HL-60/S4 treated with phorbol 12-myristate 13-acetate at 8.2 ng/mL for 4 days and 3 days (cell line): Measurements from ENCODE around the gene CAPS2.

Experiments used
- in situ Hi-C: fragments of 300-500 bp; cut with MboI; formaldehyde crosslinking; loops from 2 replicates; pipeline ENCODE4 v1.15.0; 2022; ENCODE audit warnings: low sequenced_read_pairs

CAPS2 gene

GRCh38 chr12:75305412-75306332, 24.5 kb downstream of the CAPS2 start:
- in situ Hi-C loops: no loop called here

- in situ Hi-C loops: no loop called here
Measured at GRCh38 chr12:75302781-75303180, 27.3 kb downstream of the CAPS2 start.

GRCh38 chr12:75302225-75302624, 27.9 kb downstream of the CAPS2 start:
- in situ Hi-C loops: no loop called here

- in situ Hi-C loops: no loop called here
Measured at GRCh38 chr12:75294797-75295196, 35.3 kb downstream of the CAPS2 start.

- in situ Hi-C loops: no loop called here
Measured at GRCh38 chr12:75294336-75294735, 35.8 kb downstream of the CAPS2 start.

GRCh38 chr12:75291014-75291413, 39.1 kb downstream of the CAPS2 start:
- in situ Hi-C loops: no loop called here

- in situ Hi-C loops: no loop called here
Measured at GRCh38 chr12:75289753-75290152, 40.4 kb downstream of the CAPS2 start.

- in situ Hi-C loops: no loop called here
Measured at GRCh38 chr12:75288860-75289259, 41.3 kb downstream of the CAPS2 start.

- in situ Hi-C loops: no loop called here
Measured at GRCh38 chr12:75275702-75276101, 54.4 kb downstream of the CAPS2 start.

- in situ Hi-C loops: no loop called here
Measured at GRCh38 chr12:75271576-75271975, 58.5 kb downstream of the CAPS2 start.

GRCh38 chr12:75270157-75270556, 60.0 kb downstream of the CAPS2 start:
- in situ Hi-C loops: no loop called here

- in situ Hi-C loops: no loop called here
Measured at GRCh38 chr12:75269209-75269608, 60.9 kb downstream of the CAPS2 start.

- in situ Hi-C loops: no loop called here
Measured at GRCh38 chr12:75260316-75260715, 69.8 kb downstream of the CAPS2 start.

- in situ Hi-C loops: no loop called here
Measured at GRCh38 chr12:75259143-75259542, 71.0 kb downstream of the CAPS2 start.

- in situ Hi-C loops: no loop called here
Measured at GRCh38 chr12:75257510-75257909, 72.6 kb downstream of the CAPS2 start.

- in situ Hi-C loops: no loop called here
Measured at GRCh38 chr12:75245108-75245507, 85.0 kb downstream of the CAPS2 start.

GRCh38 chr12:75239987-75240386, 90.1 kb downstream of the CAPS2 start:
- in situ Hi-C loops: no loop called here

- in situ Hi-C loops: no loop called here
Measured at GRCh38 chr12:75236206-75236605, 93.9 kb downstream of the CAPS2 start.

GRCh38 chr12:75227132-75227531, 103.0 kb downstream of the CAPS2 start:
- in situ Hi-C loops: no loop called here
